IMR-90 (cell line): ENCODE data around the gene ABHD6. TPM values are rescaled to one million over a fixed set of nuclear protein-coding genes. Genes with fewer than 3 reads are reported as not detected.

Experiments
- ATAC-seq: fragments of 200-7000 bp; cut with Tn5 transposase; 2 replicates; pipeline ENCODE4 v1.9.1; 2020; ENCODE audit warnings: low read depth, mild to moderate bottlenecking, moderate library complexity
- BruUV-seq: library from RNA; stranded (reverse); fragments of 400-500 nt; replicated peaks from 2 replicates; lab custom pipeline; 2021; lab: Mats Ljungman, UMichigan
- CTCF ChIA-PET: fragments of 300-600 bp; formaldehyde crosslinking; extraction: SDS; loops from one replicate; lab custom pipeline; 2021; ENCODE audit warnings: antibody characterized with exemption; lab: Yijun Ruan, JAX
- POLR2A ChIA-PET: fragments of 300-600 bp; sonication (Branson Sonifier 250); formaldehyde crosslinking; loops from one replicate; lab custom pipeline; 2022; ENCODE audit warnings: antibody characterized with exemption; ENCODE audit not compliant: unreplicated experiment; lab: Charles Lee
- DNase-seq: peaks from one replicate; pipeline ENCODE4 v3.0.0; 2013
- H2AFZ ChIP-seq: replicated peaks from 2 replicates; pipeline ENCODE3; 2013; ENCODE audit warnings: low read length, mild to moderate bottlenecking; ENCODE audit not compliant: poor library complexity
- H2AK5ac ChIP-seq: 2 replicates; pipeline ENCODE4 v1.6.1; 2013; ENCODE audit warnings: low read depth, low read length, inconsistent platforms
- H2AK9ac ChIP-seq: replicated peaks from 2 replicates; pipeline ENCODE3; 2013; ENCODE audit warnings: mild to moderate bottlenecking, low read depth, low read length, moderate library complexity; ENCODE audit not compliant: poor library complexity
- H2BK120ac ChIP-seq: 2 replicates; pipeline ENCODE4 v1.6.1; 2013; ENCODE audit warnings: low read depth, low read length, inconsistent platforms
- H2BK15ac ChIP-seq: 3 replicates; pipeline ENCODE4 v1.6.1; 2013; ENCODE audit warnings: low read depth, low read length, inconsistent platforms
- H2BK20ac ChIP-seq: 2 replicates; pipeline ENCODE4 v1.6.1; 2013; ENCODE audit warnings: low read depth, mild to moderate bottlenecking, inconsistent platforms, low read length, moderate library complexity
- H2BK5ac ChIP-seq: 2 replicates; pipeline ENCODE4 v1.6.1; 2013; ENCODE audit warnings: mild to moderate bottlenecking, low read depth, low read length, inconsistent platforms; ENCODE audit not compliant: poor library complexity, severe bottlenecking
- H3K14ac ChIP-seq: replicated peaks from 2 replicates; pipeline ENCODE4 v1.6.1; 2013; ENCODE audit warnings: low read depth, low read length, inconsistent platforms
- H3K18ac ChIP-seq: 2 replicates; pipeline ENCODE4 v1.6.1; 2013; ENCODE audit warnings: low read depth, low read length, control low read depth
- H3K23ac ChIP-seq: 2 replicates; pipeline ENCODE4 v1.6.1; 2013; ENCODE audit warnings: low read depth, low read length, inconsistent platforms
- H3K27ac ChIP-seq: 2 replicates; pipeline ENCODE4 v1.5.1; 2013; ENCODE audit warnings: mild to moderate bottlenecking, control low read depth, low read length; ENCODE audit not compliant: insufficient read depth
- H3K27me3 ChIP-seq: 2 replicates; pipeline ENCODE4 v1.6.1; 2013; ENCODE audit warnings: low read length; ENCODE audit not compliant: control insufficient read depth, insufficient read depth
- H3K36me3 ChIP-seq: 2 replicates; pipeline ENCODE4 v1.6.1; 2013; ENCODE audit warnings: low read length, mixed read lengths; ENCODE audit not compliant: control insufficient read depth, insufficient read depth
- H3K4ac ChIP-seq: 2 replicates; pipeline ENCODE4 v1.6.1; 2013; ENCODE audit warnings: low read depth, low read length, inconsistent platforms
- H3K4me1 ChIP-seq: 2 replicates; pipeline ENCODE4 v1.6.1; 2013; ENCODE audit warnings: low read length, mixed read lengths; ENCODE audit not compliant: control insufficient read depth, insufficient read depth
- H3K4me2 ChIP-seq: 2 replicates; pipeline ENCODE4 v1.6.1; 2013; ENCODE audit warnings: low read depth, mild to moderate bottlenecking, control low read depth, low read length, moderate library complexity
- H3K4me3 ChIP-seq: 2 replicates; pipeline ENCODE4 v1.5.1; 2013; ENCODE audit warnings: low read depth, mild to moderate bottlenecking, control low read depth, low read length, moderate library complexity; ENCODE audit not compliant: insufficient read depth
- H3K56ac ChIP-seq: 2 replicates; pipeline ENCODE4 v1.6.1; 2013; ENCODE audit warnings: low read length, inconsistent platforms; ENCODE audit not compliant: insufficient read depth; ENCODE audit errors: extremely low read depth
- H3K79me1 ChIP-seq, 2 experiments: 2 replicates each; pipeline ENCODE4 v1.6.1; 2013; ENCODE audit warnings: low read length in 2 of 2, inconsistent platforms in 1 of 2, low read depth in 1 of 2
- H3K9ac ChIP-seq: 2 replicates; pipeline ENCODE4 v1.6.1; 2013; ENCODE audit warnings: low read depth, low read length, control low read depth
- H3K9me1 ChIP-seq: 2 replicates; pipeline ENCODE4 v1.6.1; 2013; ENCODE audit warnings: low read length, inconsistent platforms; ENCODE audit not compliant: insufficient read depth
- H3K9me3 ChIP-seq: 2 replicates; pipeline ENCODE4 v1.6.1; 2013; ENCODE audit warnings: low read length; ENCODE audit not compliant: control insufficient read depth, insufficient read depth
- H4K20me1 ChIP-seq: 2 replicates; pipeline ENCODE4 v1.6.1; 2013; ENCODE audit warnings: low read length, inconsistent platforms; ENCODE audit not compliant: insufficient read depth
- H4K5ac ChIP-seq: 2 replicates; pipeline ENCODE4 v1.6.1; 2013; ENCODE audit warnings: mild to moderate bottlenecking, low read depth, low read length, control low read depth
- H4K8ac ChIP-seq, 2 experiments: 2 replicates each; pipeline ENCODE4 v1.6.1; 2013; ENCODE audit warnings: low read depth in 2 of 2, low read length in 2 of 2, control low read depth in 1 of 2, inconsistent platforms in 1 of 2
- H4K91ac ChIP-seq: 2 replicates; pipeline ENCODE4 v1.6.1; 2013; ENCODE audit warnings: low read depth, low read length, inconsistent platforms; ENCODE audit not compliant: insufficient read depth
- CEBPB ChIP-seq: IDR thresholded peaks from 2 replicates; pipeline ENCODE4 v1.6.1; 2012; ENCODE audit warnings: low read depth, low read length, improper control_type of control experiment
- WGBS, 2 experiments: methylation state at CpG; one replicate each; pipeline versions ENCODE4 v1.1.5 to v1.1.7; 2013; ENCODE audit warnings: missing lambda C conversion rate in 2 of 2; ENCODE audit not compliant: insufficient read length in 1 of 2; ENCODE audit errors: extremely low coverage in 2 of 2; 5-methylcytosine and 5-hydroxymethylcytosine counted together
- dilution Hi-C: fragments of 300-500 bp; cut with HindIII; formaldehyde crosslinking; loops from one replicate; pipeline ENCODE4 v1.14.3; 2018; ENCODE audit warnings: low sequenced_read_pairs; ENCODE audit not compliant: unreplicated experiment
- in situ Hi-C: fragments of 300-500 bp; cut with MboI; formaldehyde crosslinking; loops from 3 replicates; pipeline ENCODE4 v1.14.3; 2019; ENCODE audit warnings: low sequenced_read_pairs, inconsistent platforms, mixed read lengths
- intact Hi-C: fragments of 100-400 bp; cut with micrococcal nuclease; formaldehyde crosslinking; loops from 2 replicates; pipeline ENCODE4 v1.10.0; 2022
- polyA plus RNA-seq, 3 experiments: library from polyadenylated mRNA; depleted of rRNA; stranded (reverse); fragments of >200 nt; gene quantifications; 2 replicates each; pipeline ENCODE4 v1.2.3, GENCODE V29; 2012; ENCODE audit warnings: low replicate concordance in 1 of 3
- total RNA-seq: library from RNA; depleted of rRNA; stranded (reverse); fragments of >200 nt; gene quantifications from 2 replicates; pipeline ENCODE4 v1.2.3, GENCODE V29; 2012

The ABHD6 gene
- total and polyA plus RNA-seq, 2 of the 4 experiments (the other 2 are of a cell fraction): 5.0 to 5.6 TPM

DNA sequence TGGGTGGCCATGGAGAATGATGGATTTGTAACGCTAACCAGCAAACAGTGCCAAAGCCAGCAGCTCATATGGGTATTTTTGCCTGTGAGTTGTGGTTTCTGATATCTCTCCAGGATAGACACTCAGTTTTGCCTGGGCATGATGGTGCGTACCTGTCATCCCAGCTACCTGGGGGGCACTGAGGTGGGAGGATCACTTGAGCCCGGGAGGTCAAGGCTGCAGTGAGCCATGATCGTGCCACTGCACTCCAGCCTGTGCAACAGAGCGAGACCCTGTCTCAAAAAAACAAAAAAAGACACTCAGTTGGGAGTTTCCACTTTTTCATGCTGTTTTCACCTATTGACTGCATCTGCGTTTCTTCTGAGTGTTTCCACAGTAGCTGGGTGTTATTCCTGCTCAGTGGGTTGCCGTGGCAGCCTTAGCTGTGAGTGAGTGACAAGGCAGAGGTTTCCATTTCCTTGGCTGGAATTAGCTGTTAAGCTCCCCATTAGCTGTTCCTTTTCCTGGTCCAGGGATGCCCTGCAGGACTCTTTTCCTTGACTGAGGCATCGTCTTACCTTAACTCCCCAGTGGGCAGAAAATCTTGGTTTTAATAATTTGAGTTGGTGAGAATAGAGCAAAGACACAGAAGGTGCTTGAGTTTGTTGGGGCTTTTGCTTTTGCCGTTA, 54.2 kb downstream of the ABHD6 start:
- no peaks in the 10 kb centered on the region for H3K27me3 ChIP-seq
- no peak overlapping the region for H3K9ac ChIP-seq
- WGBS, 2 experiments: 100% methylated on average over 3 of the region's 9 CpGs; no CpG with 5 or more reads in 1 of the 2 experiments
- no TSS peak for BruUV-seq
- H3K9me3 ChIP-seq: peaks cover 4% of the 10 kb centered on the region
- no peak overlapping the region for H3K14ac ChIP-seq
- H2AFZ ChIP-seq: no peak overlapping the region
- no peak for TF ChIP-seq CEBPB
- no peak overlapping the region for H3K4me3 ChIP-seq
- H2AK5ac ChIP-seq: no peak overlapping the region
- no peak overlapping the region for H2AK9ac ChIP-seq
- intact Hi-C loops: no loop called here
- in situ Hi-C loops: no loop called here
- H3K9me1 ChIP-seq: no peaks in the 10 kb centered on the region
- no peak overlapping the region for H4K5ac ChIP-seq
- no peak overlapping the region for H4K8ac ChIP-seq
- H3K4me2 ChIP-seq: no peak overlapping the region
- no peaks in the 10 kb centered on the region for H3K79me1 ChIP-seq
- ATAC-seq: no peak
- no peak overlapping the region for H2BK20ac ChIP-seq
- POLR2A ChIA-PET: no interaction called here
- no peak overlapping the region for H3K56ac ChIP-seq
- H3K36me3 ChIP-seq: peaks cover 9% of the 10 kb centered on the region; the same call in 1 of the 2 replicates
- no peak overlapping the region for H3K18ac ChIP-seq
- H4K20me1 ChIP-seq: no peaks in the 10 kb centered on the region
- H3K4ac ChIP-seq: no peak overlapping the region
- dilution Hi-C loops: no loop called here
- no peak overlapping the region for H3K27ac ChIP-seq
- no peak overlapping the region for H3K23ac ChIP-seq
- H4K91ac ChIP-seq: no peak overlapping the region
- H2BK15ac ChIP-seq: no peak overlapping the region
- CTCF ChIA-PET: interaction anchor here (1.2 kb wide), 1 partner anchor 15 kb away, joined by 4 read pairs; the partner anchor contains the start of genes HTD2 and RPP14
- H2BK120ac ChIP-seq: no peak overlapping the region
- no peaks in the 10 kb centered on the region for H3K4me1 ChIP-seq
- H2BK5ac ChIP-seq: no peak overlapping the region
- DNase-seq: no peak
